Measurements from ENCODE around the gene HERC2.
"Not testable (repeated sequence)": the region's sequence is repeated elsewhere in the genome, so short reads cannot be mapped to it uniquely, and the experiment has no call there.

Gene HERC2

DNA sequence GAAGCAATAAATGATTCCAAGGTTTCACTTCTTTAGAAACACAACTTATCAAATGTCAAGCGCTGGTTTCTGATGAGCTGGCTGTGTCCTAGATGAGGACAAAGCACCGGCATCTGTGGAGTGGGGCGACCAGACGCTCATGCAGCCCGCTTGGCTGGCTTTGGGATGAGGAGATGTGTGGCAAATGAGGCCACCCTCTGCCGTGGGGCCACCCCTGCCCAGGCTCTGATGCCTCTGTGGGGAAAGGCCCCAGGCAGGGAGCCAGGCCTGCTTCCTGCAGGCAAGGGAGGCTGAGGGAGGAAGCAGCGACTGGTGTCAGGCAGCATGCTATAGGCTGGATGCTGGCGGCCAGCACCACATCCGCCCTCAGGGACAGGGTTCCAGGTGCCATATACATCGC is 102.9 kb downstream of the HERC2 start:
- no peak for DNase-seq

DNA sequence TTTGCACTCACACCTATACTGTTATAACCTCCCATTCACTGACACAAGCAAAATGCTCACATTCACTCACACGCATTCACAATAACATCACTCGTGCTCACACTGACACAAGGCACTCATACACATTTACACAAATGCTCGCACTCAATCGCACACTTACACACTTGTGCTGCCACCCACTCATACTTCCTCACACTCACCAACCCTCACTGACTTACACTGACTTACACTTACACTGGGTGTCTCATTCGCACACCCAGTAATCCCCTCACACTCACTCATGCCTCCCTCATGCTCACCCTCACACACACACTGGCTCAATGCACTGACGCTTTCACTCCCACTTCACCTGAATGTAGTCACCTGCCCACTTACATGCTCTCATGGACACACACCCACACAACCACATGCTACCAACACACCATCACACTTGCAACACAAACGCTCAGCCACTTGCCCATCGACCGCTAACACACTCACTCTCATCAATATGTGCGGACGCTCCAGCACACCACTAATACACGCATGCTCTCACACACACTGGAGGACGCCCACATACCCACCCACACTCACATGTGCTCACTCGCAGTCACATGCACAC is 104.9 kb downstream of the HERC2 start:
- DNase-seq = not testable (repeated sequence)

DNA sequence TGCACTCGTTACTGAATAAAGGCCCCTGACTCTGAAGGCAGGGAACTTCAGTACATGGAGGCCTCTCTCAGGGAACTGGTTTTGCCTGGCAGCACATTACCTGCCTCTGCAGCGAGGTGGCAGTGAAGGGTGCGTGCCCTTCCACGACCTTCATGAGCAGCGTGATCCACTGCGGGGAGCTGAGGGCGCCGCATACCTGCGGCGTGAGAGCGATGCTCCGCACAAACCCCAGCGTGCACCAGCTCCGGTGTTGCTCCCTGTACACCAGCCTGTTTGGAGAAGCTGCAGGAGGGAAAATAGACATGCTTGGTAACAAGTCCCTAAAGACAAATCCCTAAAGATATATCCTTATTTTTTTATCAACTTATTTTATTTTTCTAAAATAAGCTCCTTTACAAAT is 106.5 kb downstream of the HERC2 start:
- not testable (repeated sequence) for DNase-seq

DNA sequence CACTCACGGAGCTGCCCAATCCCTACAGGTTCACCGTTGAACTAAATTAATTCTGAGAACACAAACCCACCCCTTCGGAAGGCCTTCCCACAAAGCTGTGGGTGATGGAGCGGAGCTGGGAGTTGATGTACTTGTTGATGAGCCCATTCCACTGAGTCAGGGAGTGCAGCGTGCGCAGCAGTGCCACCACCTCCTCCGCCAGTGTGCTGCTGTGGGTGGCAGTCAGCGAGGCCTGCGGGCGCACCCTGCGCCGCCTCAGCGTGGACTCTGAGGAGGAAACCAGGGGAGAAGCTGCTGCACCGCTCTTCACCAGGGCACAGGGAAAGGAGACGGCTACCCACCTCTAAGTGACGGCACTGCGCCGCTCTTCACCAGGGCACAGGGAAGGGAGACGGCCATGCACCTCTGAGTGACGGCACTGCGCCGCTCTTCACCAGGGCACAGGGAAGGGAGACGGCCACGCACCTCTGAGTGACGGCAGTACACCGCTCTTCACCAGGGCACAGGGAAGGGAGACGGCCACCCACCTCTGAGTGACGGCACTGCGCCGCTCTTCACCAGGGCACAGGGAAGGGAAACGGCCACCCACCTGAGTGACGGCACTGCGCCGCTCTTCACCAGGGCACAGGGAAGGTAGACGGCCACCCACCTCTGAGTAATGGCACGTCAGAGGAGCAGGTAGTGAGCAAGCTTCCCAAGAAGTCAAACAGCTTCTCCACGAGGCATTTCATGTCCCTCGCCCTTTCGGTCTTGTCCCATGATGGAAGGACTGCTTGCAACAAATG is 107.8 kb downstream of the HERC2 start:
- not testable (repeated sequence) for DNase-seq

DNA sequence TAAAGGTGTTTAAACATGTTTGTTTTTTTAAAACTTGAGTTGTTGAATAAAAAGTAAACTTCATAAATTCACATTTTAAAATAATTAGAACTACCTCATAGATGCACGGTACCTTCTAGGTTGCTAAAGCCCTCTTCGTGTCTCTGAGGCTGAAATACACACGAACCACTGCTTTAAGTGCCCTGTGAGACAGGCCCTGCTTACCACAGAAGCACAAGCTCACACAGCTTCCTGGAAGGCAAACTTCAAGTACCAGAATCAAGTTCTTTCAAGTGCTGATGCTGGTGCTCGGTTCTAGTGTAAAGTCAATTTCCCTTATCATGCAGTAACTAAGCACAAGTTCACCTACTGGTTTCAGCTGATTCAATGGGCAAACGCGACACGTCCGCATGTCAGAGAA is 108.6 kb downstream of the HERC2 start:
- not testable (repeated sequence) for DNase-seq

DNA sequence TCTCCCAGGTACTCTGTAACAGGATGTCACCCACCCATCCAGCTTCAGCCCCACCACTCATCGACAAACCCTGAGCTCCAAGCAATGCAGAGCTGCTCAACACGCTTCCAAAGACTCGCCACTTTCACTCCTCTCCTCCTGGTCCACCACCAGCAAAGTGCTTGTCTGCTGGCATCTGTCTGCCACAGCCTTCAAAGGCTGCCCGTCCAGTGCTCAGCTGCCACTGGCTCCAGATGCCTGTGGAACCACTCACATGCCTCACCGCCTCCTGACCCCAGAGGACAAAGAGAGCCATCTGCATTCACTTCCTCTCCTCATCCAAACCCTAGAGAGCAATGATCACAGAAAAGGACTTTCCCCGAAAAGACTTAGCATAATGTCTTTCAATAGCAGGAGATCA is 113.4 kb downstream of the HERC2 start:
- DNase-seq = no peak

DNA sequence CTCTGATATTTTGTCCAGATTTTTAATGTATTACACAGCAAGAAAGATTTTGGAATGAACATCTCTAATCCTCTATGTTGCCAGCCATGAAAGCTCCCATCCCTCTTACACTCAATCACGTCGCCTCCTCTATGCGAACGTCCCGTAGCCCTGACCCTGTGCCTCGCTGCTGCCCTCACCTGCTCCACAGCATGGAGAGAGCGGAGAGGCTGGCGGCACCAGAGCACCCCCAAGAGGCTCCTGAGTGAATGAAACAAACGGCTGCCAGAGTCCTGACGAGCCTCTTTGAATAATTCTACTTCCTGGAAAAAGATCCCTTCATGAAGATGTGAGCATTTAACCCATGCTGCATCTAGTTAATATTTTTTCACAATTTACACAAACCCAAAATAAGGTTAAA is 116.3 kb downstream of the HERC2 start:
- not testable (repeated sequence) for DNase-seq

DNA sequence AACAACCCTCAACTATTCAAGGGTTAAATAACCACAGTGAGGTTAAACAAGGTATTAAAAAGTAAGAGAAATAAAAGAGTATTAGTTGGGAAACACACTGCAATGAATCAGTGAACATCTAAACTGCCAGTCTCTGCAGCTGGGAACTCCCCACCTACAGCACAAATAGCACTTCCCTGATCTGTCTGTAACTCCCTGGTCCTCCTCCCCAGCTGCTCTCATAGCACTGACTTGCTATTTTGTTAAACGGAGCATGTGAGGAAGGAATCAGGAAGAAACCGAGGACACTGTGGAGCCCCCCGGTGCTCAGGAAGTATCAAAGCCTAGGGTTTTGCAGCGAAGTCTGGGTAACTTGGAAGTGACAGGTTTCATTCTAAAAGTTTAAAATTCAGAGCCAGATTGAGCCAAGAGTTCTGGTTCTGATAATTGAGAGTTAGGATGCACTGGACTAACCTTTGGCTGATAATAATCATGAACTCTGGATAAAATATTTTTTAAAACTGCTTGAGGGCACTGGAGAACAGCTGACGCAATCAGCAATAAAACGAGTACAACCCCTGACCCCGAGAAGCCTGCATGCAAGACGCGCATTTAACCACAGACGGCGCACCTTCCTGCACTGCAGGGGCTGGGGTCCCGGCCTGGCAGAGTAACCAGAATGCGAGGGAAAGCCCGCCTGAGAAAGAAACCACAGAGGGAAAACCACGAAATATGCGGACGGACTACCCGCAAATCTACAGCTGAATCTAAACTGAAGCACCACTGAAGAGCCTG is 118.7 kb downstream of the HERC2 start:
- DNase-seq = not testable (repeated sequence)

DNA sequence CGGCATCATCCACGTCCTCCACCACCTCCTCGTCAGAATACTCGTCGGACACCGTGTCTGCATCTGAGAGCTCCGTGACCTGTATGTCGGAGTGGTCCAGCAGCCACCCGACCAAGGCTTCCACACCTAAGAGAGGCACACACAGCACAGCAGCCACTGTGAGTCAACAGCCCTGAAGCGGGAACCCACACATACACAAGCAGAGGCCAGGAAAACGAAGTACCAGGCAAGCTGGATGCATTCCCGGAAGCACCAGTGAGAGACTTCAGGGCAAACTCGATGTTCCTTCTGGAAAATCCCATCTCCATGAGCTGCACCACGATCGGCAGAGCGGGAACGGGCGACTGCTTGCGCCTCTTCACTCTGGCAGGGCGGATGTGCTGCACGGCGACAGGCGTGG is 119.9 kb downstream of the HERC2 start:
- DNase-seq = not testable (repeated sequence)

DNA sequence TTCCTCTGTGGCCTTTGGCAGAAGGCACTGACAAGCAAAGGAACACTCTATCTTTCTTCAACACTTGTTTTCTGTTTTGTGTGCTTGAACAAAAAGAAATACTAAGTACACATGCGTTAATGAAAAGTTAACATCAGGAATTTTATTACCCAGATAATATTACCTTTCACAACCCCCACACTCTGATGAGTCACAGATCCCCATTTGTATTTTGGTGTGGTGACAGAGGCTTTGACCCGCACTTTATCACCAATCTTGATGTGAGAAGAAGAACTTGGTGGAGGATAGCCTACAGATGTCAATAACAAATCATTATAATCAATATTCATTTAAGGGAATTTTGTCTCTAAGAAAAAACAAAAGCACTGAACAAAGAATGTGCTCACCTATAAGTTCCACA is 123.8 kb downstream of the HERC2 start:
- not testable (repeated sequence) for DNase-seq

DNA sequence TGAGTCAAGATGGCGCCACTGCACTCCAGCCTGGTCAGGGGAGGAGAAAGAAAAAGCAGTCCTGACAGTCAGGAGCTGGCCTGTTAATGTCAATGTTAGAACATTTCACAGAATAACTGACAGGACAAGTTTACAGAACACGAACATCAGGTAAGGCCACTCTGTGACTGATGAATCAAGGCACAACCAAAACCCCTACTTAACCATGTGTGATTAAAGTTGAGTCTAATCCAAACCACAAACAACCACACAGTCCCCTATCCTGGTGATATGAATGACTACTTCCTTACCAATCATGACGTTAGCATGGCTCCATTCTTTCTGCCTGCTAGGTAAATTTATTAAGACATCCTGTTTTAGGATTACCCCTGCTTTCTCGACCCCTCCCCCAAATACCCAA is 124.3 kb downstream of the HERC2 start:
- not testable (repeated sequence) for DNase-seq

DNA sequence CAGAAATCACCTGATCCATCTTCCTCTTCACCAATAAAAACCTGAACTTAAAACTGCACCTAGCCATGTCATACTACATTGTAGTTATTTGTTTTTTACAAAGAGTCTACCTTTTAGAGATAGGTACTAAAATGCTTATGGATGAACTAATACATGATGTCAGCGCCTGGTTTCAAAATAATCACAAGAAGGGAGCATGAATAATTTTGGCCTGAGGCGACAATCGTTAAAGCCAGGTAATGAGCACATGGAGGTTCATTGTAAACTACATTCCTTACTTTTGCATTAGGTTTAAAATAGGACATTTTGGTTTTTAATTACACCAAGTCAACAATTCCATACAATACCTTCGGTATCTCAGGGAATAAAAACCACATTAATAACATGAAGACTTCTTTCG is 125.4 kb downstream of the HERC2 start:
- DNase-seq = not testable (repeated sequence)

DNA sequence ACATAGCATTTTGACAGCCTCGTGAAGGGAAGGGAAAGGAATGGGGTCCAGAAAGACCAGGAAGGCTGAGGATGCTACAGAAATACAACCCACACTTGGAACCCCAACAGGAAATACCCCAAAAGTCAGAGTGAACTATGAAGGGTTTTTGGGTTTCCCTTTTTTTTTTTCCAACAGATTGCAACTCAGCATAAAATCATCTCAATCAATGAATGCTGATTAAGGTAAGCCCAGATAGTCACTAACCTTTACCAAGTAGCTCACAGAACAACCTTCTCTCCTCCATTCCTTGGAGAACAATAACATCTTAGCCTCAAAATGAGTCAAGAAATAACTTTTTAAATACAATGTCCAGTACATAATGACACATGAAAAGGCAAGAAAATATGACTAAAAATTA is 129.2 kb downstream of the HERC2 start:
- DNase-seq = no peak

DNA sequence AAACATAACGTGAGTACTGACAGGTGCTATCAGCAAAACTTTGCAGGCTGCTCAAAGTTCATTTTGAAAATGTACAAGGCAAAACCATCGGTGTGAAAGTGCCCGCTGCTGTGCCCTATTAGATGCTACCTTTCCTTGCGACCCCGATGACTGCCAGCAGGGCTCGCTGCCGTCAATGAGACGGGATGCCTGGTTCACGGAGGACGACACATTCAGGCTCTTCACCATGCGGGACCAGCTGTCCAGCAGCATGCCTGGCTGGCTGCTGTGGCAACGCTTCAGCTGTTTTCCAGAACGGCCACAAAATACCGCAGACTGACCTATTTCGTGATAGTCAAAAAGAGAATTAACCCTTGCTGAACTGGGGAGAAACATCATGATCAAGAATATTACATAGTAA is 130.1 kb downstream of the HERC2 start:
- no peak for DNase-seq

DNA sequence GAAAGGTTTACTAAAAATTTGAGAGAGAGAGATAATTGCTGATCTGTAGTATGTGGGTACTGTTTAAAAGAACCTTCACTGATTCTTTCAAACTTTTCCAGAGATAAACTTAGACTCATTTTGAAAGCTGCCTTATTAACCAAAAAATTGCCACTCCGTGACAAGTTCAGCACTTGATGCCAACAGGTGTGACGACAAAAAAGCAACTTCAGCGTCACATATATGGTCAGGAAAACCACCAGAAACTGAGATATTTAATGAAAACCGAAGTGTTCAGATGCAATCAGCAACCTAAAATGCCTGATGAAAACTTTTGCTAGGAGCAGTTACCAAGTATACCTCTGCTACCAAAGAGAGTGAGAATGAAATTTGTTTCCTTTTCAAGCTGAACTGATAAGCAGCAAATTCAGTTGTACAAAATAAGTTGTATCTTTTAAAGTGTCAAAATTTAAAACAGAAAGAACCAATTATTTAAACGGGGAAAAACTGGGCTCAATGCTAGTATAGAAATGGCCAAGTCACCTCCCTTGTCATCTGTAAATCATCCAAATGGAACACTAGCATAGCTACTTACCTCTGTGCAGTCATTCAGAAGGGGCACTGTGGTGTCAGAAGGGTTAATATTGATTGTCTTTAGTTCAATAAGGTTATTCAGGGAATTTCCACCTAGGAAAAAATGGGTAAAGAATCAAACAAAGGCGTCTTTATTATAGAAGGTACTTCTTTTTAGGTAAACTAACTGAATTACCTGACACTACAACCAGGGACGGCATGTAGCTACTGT is 131.4 kb downstream of the HERC2 start:
- no peak for DNase-seq

DNA sequence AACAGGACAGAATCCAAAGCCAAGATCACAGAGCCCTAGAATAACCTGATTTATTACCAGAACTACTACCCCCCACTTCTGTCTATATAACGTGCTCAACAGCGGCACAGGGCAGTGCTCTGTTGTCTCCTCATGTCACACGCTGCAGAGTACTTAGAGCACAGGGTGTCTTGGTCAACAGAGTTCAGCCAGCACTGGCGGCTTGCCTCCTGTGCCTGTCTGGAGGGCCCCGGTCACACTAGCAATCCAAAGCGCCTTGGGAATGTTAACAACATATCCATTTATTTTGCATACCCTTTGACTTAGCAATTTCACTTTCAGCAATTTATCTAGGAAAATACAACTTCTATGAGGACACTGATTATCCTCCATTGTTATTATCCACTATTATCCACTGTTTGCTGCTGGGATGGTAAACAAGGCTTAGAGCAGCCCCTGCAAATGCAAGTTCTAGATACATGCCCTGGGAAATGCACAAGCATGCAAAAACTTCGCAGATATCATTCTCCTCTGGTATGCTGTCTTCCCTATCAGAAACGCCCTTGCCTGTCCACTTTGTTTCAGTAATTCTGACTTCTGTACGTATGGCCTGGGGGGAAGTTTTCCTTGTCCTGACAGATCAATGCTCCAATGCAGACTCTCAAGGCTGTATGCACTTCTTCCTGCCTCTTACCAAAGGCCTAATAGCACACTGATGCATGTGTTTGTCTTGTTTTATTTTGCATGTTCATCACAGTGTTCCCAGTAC is 136.7 kb downstream of the HERC2 start:
- DNase-seq = no peak

DNA sequence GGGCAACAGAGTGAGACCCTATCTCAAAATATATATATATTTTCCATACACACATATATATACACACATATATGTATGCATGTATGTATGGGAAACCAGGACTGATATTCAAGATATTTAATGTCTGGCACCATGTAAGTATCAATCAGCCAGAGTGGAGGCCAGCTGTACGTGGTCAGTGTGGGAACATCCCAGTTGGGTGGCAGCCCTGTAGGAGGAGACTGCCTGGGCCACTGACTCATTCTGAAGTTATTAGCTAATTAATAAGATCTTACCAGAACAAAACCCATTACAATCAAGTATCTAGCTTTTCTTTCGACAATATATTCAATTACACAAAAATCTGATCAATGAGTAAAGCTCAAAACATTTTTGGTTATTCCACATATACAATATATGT is 137.8 kb downstream of the HERC2 start:
- no peak for DNase-seq

DNA sequence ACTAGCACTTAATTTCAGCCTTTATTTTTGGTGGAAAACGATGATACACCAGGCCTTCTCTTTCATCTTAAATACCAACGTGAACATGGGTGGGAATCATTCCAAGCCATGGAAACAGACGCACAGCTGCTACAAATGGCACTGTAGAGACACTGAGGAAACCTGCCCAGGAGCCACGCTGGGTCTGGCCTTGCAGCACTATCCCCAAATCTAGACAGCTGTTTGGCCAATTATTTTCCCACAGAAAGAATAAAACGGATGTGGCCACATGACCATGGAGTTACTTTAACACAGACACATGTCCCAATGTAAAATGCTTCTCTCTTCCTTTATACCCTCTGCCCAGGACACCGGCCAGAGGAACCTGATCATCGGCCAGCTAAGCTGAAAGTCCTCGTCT is 139.2 kb downstream of the HERC2 start:
- no peak for DNase-seq

DNA sequence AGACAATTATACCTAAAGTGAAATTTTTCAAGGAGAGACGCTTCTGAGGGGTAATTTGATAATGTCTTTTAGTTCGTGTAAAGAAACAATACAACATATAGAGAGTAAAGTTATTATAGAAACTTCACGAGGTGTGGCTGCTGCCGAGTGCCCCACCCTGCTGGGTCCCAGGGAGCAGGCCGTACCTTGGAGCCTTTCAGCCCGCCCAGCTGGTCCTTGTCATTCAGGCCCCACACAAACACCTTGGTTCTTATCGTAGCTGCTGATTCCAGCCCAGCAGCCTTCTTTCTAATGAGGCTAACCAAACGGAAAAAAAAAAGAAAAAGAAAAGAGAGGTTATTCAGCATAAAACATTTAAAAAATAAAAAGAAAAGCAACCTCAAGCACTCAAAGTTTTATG is 139.8 kb downstream of the HERC2 start:
- DNase-seq = no peak

DNA sequence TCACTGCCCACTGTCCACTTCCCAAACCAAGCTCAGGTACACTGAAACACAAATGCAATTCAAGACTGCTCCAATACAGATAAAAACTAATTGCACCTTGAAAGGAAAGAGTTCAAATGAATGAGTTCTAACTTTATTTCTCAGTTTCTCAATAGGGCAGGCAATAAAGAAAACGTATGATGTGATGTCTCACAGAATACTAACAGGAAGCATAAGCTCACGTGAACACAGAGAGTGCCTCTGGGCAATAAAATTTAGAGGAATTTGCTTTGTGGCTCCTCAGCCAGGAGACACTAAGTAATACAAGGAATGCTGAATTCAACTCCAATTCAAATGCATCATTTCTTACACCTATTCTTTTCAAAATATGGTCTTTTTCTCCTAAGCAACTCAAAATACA is 140.6 kb downstream of the HERC2 start:
- DNase-seq = no peak

DNA sequence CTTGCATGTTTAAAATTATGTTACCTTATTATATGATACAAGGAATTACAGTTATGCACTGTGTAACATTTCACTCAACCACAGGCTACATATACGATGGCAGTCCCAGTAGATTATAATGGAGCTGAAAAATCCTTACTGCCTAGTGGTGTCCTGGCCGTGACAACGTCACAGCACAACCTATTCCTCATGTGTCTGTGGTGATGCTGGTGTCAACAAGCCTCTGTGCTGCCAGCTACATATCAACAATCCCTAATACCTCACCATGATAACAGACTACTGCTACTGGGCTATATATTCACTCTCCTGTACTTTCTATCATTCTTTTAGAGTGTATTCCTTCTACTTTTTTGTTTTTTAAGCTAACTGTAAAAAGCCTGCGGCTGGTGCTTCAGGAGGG is 142.7 kb downstream of the HERC2 start:
- no peak for DNase-seq

DNA sequence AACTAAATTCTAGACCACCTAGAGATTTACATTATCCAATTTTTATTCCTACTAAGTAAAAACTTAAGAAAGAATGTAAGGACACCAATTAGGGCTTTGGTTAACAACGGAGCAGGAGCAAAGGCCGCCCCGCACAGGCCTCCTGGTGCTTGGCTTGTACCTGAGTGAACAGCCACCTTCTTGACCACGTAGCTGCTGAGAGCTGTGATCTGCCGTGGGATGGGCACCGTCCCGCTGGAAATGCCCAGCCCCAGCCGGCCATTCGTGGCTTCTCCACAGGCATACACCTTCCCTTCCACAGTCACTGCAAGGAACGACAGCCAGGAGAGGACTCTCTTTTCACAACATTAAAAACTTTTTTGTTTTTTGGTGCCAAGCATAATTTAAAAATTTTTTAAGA is 143.3 kb downstream of the HERC2 start:
- no peak for DNase-seq
